Pericardium fibroblast (primary cell): ENCODE measurements around the gene KCTD10. TPM values are rescaled to one million over a fixed set of nuclear protein-coding genes. Genes with fewer than 3 reads are reported as not detected.

ENCODE experiments used
- total RNA-seq: library from RNA; depleted of rRNA; stranded (reverse); fragments of >200 nt; gene quantifications from 2 replicates; pipeline ENCODE4 v1.2.3, GENCODE V29; 2015

The KCTD10 gene
- total RNA-seq = 37.6 and 59.6 TPM in 2 replicates

DNA sequence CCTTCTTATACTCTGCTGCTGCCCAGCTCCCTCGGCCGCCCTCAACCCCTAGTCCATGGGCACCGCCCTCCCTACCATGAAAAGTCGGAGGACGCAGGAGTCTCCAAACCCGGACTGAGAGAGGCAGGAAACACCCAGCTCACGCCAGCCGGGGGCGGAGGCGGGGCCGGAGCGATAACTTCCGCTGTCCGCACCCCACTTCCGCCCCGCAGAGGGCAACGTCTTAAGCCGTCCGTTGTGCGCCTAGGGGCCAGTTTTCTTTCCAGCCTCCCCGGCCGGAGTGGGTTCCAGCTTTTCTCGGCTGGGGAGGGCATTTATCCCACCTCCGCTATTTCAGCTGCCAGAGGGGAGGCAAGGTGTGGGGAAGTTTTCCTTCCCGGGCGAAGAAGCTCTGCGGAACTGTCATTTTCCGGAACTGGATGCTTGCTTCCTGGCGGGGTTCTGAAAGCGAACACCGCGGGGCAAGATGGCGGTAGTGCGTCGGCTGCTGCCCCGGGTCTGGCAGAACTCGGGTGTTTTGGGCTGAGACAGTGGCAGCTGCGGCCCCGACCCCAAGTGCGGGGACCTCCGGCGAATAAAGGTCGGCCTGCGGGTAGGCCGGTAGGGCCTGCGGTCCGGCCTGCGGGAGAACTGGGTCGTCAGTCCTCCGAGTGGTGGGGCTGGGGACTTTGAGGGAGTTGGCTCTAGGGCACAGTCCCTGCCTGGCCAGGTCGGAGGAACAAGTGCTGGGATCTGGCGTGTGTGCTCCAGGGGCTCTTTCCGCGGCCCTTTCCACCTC lies at the start of gene KCTD10, which contains the start of gene UBE3B:
Gene KCTD10 (minus strand): TSS at position 116 of the 778 bp plus-strand sequence. CDS start 38 bp downstream, at position 78.
Gene UBE3B (plus strand): TSS at position 450 of the 778 bp plus-strand sequence. CDS start 5,918 bp downstream, outside the sequence.

Other genes starting within 250 kb of the KCTD10 start
- not detected in 2 replicates for gene FOXN4, start 168.0 kb downstream of the KCTD10 start, total RNA-seq
- gene MYO1H, start 129.4 kb downstream of the KCTD10 start, total RNA-seq = not detected in 2 replicates
- 28.6 and 33.0 TPM in 2 replicates for gene UBE3B, start 334 bp upstream of the KCTD10 start, total RNA-seq
- 62.1 and 68.8 TPM in 2 replicates for gene MMAB, start 96.2 kb upstream of the KCTD10 start, total RNA-seq
- 24.9 and 34.3 TPM in 2 replicates for gene MVK, start 96.5 kb upstream of the KCTD10 start, total RNA-seq
- gene FAM222A, start 236.5 kb upstream of the KCTD10 start, total RNA-seq = 0.43 and 2.1 TPM in 2 replicates